ENCODE results near the gene CNKSR2. TPM values are rescaled to one million over a fixed set of nuclear protein-coding genes. Genes with fewer than 3 reads are reported as not detected.
A peak's percentile ranks its signal among the peaks of the same experiment; 100 is the strongest.

CNKSR2 gene
- total RNA-seq, 1 donor = 0.99 TPM

- no peak for TF ChIP-seq CTCF (IDR thresholded peaks at IDR 0.05; ENCODE audit: insufficient read depth, low read length)
- no peak for DNase-seq (ENCODE audit: low read depth)
- peak overlapping the region; percentile 62 for H3K4me3 ChIP-seq (ENCODE audit: low read depth, low read length)
Observed at GRCh38 chrX:21374994-21375707, 933 bp downstream of the CNKSR2 start.

- H3K4me3 ChIP-seq (ENCODE audit: low read depth, low read length) = no peak overlapping the region
- TF ChIP-seq CTCF (IDR thresholded peaks at IDR 0.05; ENCODE audit: insufficient read depth, low read length) = no peak
- DNase-seq (ENCODE audit: low read depth) = no peak
Observed at GRCh38 chrX:21375708-21376009, 1.4 kb downstream of the CNKSR2 start.

GRCh38 chrX:21376636-21377035, 2.4 kb downstream of the CNKSR2 start:
- no peak for TF ChIP-seq CTCF (IDR thresholded peaks at IDR 0.05; ENCODE audit: insufficient read depth, low read length)
- DNase-seq (ENCODE audit: low read depth) = no peak
- H3K4me3 ChIP-seq (ENCODE audit: low read depth, low read length) = no peak overlapping the region

GRCh38 chrX:21379991-21380390, 5.8 kb downstream of the CNKSR2 start:
- TF ChIP-seq CTCF (IDR thresholded peaks at IDR 0.05; ENCODE audit: insufficient read depth, low read length) = no peak

GRCh38 chrX:21382715-21383114, 8.5 kb downstream of the CNKSR2 start:
- peak; percentile 5 for DNase-seq (ENCODE audit: low read depth)
- no peak overlapping the region for H3K4me3 ChIP-seq (ENCODE audit: low read depth, low read length)
- peak; percentile 49 for TF ChIP-seq CTCF (IDR thresholded peaks at IDR 0.05; ENCODE audit: insufficient read depth, low read length)

More at GRCh38 chrX:21379991-21380390, 5.8 kb downstream of the CNKSR2 start:
- H3K4me3 ChIP-seq (ENCODE audit: low read depth, low read length) = no peak overlapping the region
- no peak for DNase-seq (ENCODE audit: low read depth)

- TF ChIP-seq CTCF (IDR thresholded peaks at IDR 0.05; ENCODE audit: insufficient read depth, low read length) = no peak
- DNase-seq (ENCODE audit: low read depth) = peak; percentile 3
- H3K4me3 ChIP-seq (ENCODE audit: low read depth, low read length) = no peak overlapping the region
Observed at GRCh38 chrX:21383546-21383945, 9.3 kb downstream of the CNKSR2 start.

GRCh38 chrX:21384178-21384577, 10.0 kb downstream of the CNKSR2 start:
- TF ChIP-seq CTCF (IDR thresholded peaks at IDR 0.05; ENCODE audit: insufficient read depth, low read length) = no peak
- no peak overlapping the region for H3K4me3 ChIP-seq (ENCODE audit: low read depth, low read length)
- no peak for DNase-seq (ENCODE audit: low read depth)
